HG03039 (cell line): Measurements from ENCODE around the gene PTPN14.
"Not testable (repeated sequence)": the region's sequence is repeated elsewhere in the genome, so short reads cannot be mapped to it uniquely, and the experiment has no call there.

Experiments
- ATAC-seq: cut with Tn5 transposase; IDR thresholded peaks from one replicate; pipeline ENCODE4 v1.9.1; 2021; ENCODE audit warnings: mild to moderate bottlenecking, moderate library complexity; ENCODE audit not compliant: unreplicated experiment

Gene PTPN14

GRCh38 chr1:214404154-214404553 lies 147.2 kb downstream of the PTPN14 start:
- ATAC-seq = no peak

DNA sequence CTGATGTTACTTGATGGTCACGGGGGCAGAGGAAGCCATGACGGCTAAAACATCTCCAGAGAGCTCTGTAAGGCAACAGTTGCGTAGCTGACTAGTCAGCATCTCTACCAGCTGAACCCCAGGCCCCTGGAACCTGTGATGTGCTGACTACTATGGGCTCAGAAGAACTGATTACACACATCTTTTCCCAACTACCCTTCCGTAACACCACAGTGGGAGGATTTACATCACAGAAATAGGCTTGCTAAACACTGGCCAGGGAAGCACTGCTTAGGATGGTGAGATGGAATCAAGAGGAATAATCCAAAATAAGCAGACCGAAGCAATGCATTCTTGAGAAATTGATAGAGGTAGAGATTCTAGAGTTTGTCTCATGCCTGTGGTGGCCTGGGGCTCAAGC lies 148.0 kb downstream of the PTPN14 start:
- no peak for ATAC-seq

- no peak for ATAC-seq
Measured at GRCh38 chr1:214402613-214403083, 148.8 kb downstream of the PTPN14 start.

DNA sequence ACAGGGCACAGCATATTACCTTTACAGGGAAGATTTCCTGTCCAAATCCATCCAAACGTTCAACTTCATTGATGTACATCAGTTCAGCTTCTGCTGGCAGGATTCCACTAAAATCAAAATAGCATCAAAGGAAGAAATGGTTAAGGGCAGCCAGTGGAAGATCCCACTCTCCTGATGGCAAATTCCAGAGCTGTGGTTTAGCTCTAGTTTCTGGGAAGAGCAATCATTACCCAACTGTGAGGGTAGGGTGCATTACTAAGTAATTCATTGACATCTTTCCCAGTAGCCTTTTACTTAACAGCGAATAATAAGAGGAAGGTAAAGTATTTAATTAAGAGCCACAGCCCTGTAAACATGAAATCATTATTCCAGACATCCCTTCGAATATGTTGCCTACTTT lies 149.7 kb downstream of the PTPN14 start:
- ATAC-seq = no peak

GRCh38 chr1:214400131-214400530 lies 151.3 kb downstream of the PTPN14 start:
- no peak for ATAC-seq

DNA sequence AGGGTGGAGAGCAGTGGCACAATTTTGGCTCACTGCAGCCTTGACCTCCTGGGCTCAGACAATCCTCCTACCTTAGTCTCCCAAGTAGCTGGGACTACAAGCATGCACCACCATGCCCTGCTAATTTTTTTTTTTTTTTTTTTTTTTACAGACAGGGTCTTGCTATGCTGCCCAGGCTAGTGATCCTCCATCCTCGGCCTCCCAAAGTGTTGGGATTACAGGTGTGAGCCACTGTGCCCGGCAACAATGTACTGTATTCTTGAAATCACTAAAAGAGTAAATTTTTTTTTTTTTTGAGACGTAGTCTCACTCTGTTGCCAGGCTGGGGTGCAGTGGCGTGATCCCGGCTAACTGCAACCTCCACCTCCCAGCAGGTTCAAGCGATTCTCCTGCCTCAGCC lies 152.9 kb downstream of the PTPN14 start:
- ATAC-seq = no peak

GRCh38 chr1:214397497-214397896 lies 153.9 kb downstream of the PTPN14 start:
- no peak for ATAC-seq

DNA sequence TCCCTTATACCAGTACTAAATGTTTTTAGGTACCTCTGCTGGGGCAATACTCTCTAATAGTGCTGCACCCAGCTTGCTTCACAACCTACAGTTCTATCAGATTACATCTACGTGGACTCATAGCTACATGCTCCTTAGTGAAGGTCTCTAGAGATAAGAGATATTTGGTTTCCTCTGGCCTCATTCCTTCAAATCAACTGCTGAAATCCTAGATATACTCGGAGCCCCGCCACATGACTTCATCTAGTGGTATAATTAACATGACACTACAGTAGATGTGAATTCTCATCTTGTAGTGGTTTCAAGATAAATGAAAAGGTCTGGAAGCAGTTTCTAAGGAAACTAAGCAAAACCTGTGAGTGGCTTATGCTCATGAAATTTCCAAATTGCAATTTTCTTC lies 155.1 kb downstream of the PTPN14 start:
- no peak for ATAC-seq

DNA sequence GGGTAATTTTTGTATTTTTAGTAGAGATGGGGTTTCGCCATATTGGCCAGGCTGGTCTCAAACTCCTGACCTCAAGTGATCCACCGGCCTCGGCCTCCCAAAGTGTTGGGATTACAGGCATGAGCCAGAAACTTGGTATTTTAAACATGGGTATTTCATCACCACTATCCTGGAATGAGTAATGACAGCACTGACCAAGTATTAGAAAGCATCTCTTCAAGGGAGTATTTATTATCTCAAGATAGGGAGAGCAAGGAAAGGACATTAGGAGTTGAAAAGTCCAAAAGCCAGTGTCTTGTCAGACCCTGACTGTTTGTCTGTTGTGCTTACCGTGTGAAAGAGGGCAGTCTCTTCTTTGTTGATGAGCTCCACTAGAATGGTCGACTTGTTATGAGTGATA lies 156.8 kb downstream of the PTPN14 start:
- not testable (repeated sequence) for ATAC-seq

DNA sequence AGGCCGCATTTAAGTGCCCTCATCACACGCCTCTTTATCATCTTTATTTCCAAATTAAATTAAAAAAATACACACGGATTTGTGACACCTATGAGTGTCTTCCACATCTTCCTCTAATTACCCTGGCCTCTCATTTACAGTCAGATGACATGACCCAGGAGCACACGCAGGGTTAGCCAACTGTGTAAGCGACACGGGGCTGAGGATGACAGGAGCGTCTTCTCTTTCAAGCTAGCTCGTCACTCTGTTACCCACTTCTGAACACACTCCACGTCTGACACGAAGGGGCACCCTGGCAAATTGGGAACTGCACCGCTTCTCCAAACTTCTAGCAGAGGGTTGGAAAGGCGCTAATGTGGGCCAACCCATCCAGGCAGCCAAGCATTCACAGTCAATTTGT lies 158.3 kb downstream of the PTPN14 start:
- no peak for ATAC-seq

DNA sequence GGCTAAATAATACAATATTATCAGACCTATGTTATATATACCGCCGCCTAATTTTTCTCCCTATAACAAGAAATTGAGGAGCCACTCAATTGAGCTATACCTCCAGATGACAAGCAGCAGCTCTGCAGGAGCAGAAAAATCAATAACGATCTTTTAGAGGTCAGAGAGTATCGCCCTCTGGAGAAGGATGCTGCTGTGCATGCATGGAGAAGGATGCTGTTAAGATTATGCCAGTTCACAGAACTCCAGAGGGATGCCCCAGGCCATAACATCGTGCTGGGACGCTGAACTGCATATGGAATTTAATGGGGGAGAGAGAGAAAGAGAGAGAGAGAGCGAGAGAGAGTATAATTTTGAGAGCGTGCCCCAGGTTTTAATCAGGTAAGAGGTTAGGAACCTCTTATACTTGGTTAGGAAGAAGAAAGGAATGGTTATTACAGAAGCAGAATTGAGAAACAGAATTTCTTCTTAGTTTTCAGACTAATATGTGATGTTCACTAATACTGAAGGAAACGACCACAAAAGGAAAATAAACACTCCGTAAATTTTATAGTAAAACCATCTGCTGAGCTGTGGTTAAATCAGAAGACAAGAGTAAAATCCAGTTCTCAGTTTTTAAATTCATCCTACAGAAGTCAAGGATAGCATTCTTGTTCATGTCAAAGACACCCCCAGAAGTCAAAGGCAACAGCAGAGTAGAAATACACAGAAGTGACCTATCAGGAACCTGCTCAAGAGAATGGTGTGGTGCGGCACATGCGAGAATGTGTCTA lies 159.3 kb downstream of the PTPN14 start:
- ATAC-seq = no peak

DNA sequence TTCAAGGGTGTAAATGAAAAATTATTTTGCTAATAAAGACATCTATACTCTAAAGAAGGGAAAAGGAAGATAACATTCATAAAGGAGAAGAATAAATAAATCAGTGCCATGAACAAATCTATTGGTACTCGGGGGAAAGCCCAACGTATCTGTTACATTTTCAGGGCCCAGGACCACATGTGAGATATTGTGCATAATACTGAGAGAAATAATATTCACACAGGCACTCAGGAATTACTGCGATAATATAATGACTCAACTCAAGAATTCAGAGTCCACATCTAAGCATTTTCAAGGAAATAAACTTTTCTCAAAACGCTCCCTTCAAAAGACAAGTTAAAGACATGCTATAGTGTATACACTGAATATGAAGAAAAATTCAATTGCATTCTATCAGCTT lies 161.7 kb downstream of the PTPN14 start:
- ATAC-seq = no peak

DNA sequence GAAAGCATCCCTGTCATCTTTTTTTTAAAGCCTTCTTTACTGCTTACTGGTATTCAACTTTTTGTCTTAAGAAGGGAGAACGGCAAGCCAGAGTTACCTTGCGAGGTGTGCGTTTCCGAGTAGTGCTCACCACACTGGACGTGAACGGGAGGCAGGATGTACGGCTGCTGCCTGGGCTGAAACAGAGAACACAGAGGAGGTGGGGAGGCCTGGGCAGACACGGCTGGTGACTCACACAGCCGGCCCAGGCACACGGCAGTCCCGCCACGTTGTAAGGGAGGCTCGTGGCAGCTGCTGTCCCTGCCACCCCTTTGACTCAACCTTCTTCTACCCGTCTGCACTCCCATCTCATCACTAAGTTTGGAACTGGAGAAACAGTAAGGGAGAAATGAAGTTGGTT lies 164.7 kb downstream of the PTPN14 start:
- ATAC-seq = no peak

DNA sequence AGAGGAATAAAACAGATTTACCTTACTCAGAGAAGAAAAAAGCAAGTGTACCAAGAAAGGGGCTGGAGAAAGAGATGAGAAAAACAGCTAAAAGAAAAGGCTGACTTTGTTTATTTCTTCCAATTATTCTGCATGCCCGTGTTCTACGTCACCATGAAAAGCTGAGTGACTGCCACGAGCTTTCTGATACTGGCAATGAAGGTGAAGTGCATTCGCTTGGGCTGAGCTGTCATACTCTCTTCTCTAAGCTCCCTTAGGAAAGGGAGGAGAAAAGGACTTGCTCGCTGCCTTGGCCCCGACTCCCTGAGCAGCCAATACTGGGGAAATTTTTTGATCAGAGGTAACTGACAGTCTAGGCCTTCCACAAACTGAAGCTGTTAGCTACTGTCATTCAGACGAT lies 165.1 kb downstream of the PTPN14 start:
- no peak for ATAC-seq

DNA sequence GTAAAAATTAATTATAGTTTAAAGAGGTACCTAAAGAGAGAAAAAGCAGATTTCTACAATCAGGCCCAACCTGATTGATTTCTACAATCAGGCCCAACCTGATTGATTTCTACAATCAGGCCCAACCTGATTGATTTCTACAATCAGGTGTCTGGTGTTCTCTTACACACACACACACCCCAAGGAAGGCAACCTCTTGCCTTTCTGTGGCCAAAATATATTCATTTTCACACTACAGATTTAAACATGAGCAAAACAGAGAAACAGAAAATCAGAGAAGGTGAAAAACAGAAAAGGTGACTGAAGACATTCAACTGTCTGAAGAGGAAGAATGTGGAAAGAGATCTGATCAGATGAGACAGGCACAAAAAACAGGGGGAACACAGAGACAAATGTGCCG lies 166.0 kb downstream of the PTPN14 start:
- no peak for ATAC-seq

- no peak for ATAC-seq
Measured at GRCh38 chr1:214384373-214385079, 166.9 kb downstream of the PTPN14 start.

DNA sequence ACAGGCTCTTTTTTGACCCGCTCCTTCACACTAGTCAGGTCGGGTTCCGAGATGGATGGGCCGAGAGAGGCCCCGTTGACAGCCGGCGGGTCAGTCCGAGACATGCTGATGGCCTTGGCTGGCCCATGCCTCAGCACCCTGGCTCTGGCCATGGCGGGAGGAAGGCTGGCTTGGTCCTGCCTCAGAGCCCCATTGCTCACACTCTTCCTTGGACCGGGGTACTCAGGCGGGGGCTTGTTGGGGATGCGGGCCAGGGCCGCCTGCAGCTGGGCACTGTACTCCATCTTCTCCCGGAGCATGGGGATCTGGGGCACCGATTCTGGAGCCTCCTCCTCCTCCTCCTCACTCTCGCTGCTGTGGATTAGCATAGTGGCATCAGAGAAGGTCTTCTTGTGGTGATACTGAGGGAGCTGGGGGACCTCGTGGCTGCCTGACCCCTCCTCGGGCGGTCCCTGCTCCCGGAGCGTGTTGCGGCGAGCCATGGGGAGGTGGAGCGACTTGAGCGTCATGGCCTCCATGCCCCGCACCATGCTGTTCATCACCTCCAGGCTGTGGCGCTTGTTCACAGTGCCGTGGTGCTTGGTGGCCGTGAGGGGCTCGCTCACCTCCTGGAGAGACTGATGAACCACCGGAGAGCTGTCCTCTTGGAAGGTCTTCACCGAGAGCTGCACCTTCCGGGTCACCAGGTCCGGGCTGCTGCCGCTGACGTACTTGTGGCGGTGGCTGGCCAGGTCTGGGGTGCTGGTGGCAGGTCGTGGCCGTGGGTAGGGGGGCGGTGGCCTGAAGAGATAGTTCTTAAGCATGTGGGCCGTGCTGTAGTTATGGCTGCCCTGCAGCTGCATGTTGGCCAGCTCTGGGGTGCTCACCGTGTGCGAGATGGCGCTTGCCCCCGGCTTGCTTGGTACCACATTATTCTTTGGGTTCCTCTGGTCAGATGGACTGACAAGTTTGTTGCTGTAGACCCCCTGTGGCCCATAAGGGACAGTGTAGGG lies 167.7 kb downstream of the PTPN14 start:
- ATAC-seq = no peak

GRCh38 chr1:214380986-214381695 lies 170.3 kb downstream of the PTPN14 start:
- no peak for ATAC-seq

DNA sequence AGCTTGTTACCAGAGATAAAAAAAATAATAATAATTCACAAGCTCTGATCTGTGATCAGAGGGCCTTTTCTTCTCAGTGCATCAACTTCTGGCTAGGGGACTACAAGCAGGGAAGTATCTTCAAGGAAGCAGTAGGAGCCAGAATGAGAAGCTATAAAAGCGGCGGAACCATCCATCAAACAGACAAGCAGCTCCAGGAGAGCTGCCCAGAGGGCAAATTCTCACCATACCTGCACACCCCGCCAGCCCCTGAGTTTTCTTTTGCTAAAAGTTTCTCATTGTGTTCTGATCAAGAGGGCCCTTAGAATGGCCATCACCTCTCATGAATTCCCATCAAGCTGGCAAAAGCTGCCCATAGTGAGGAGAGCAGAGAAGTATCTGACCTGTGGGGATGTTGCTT lies 171.0 kb downstream of the PTPN14 start:
- ATAC-seq = no peak

DNA sequence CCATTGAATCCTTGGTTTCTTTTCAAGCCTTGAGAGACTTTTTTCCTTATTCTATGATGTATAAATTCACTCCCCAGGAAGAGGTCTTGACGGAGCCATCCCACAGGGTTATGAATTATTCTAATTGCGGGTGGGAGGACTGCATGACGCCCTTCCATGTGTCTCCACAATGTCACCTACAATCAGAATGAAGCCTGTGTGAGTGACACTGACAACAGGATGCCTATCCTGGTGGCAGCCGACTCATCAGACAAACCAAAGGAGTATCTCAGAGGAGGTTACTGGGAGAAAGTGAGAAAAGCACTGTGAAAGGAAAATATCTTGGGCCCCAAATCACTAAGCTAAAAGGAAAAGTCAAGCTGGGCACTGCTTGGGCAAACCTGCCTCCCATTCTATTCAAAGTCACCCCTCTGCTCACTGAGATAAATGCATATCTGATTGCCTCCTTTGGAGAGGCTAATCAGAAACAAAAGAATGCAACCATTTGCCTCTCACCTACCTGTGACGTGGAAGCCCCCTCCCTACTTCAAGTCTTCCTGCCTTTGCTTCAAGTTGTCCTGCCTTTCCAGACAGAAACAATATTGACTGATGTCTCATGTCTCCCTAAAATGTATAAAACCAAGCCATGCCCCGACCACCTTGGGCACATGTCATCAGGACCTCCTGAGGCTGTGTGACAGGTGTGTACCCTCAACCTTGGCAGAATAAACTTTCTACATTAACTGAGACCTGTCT lies 172.0 kb downstream of the PTPN14 start:
- no peak for ATAC-seq
